OCI-LY1 (cell line): Measurements from ENCODE around the gene DENND10.

ENCODE experiments used
- H2AFZ ChIP-seq: fragments of 200-600 bp; sonication (generic), shearing (Covaris generic); 2 replicates; pipeline ENCODE4 v1.6.0; 2014; ENCODE audit warnings: antibody characterized with exemption, mild to moderate bottlenecking, low read length
- H3F3A ChIP-seq: fragments of 200-600 bp; sonication (generic), shearing (Covaris generic); 2 replicates; pipeline ENCODE4 v1.6.0; 2014; ENCODE audit warnings: mild to moderate bottlenecking, antibody characterized with exemption, low read length, moderate library complexity; ENCODE audit not compliant: insufficient read depth
- H3K27ac ChIP-seq: fragments of 200-600 bp; sonication (generic); 2 replicates; pipeline ENCODE4 v1.5.1; 2014; ENCODE audit warnings: low read length, mixed run types, mild to moderate bottlenecking, low read depth; ENCODE audit not compliant: poor library complexity, severe bottlenecking
- H3K27me3 ChIP-seq: fragments of 200-600 bp; sonication (generic); 2 replicates; pipeline ENCODE4 v1.6.0; 2014; ENCODE audit warnings: antibody characterized with exemption, mild to moderate bottlenecking, low read length, moderate library complexity; ENCODE audit not compliant: insufficient read depth
- H3K36me3 ChIP-seq: fragments of 200-600 bp; sonication (generic); 2 replicates; pipeline ENCODE4 v1.6.1; 2014; ENCODE audit warnings: mild to moderate bottlenecking, antibody characterized with exemption, low read length, moderate library complexity, mixed read lengths; ENCODE audit not compliant: insufficient read depth
- H3K4me1 ChIP-seq: fragments of 200-600 bp; sonication (generic); 2 replicates; pipeline ENCODE4 v1.5.1; 2014; ENCODE audit warnings: mild to moderate bottlenecking, low read length, moderate library complexity; ENCODE audit not compliant: insufficient read depth, severe bottlenecking
- H3K4me2 ChIP-seq: fragments of 200-600 bp; sonication (generic), shearing (Covaris generic); 2 replicates; pipeline ENCODE4 v1.6.1; 2014; ENCODE audit warnings: low read length
- H3K4me3 ChIP-seq: fragments of 200-600 bp; sonication (generic); 2 replicates; pipeline ENCODE4 v1.5.1; 2014; ENCODE audit warnings: low read length, low read depth, mild to moderate bottlenecking, mixed read lengths; ENCODE audit not compliant: poor library complexity, severe bottlenecking
- H3K79me2 ChIP-seq: fragments of 200-600 bp; shearing (Covaris generic); 2 replicates; pipeline ENCODE4 v1.6.1; 2016; ENCODE audit warnings: mixed run types, low read length, mixed read lengths; ENCODE audit not compliant: insufficient read depth
- H3K9ac ChIP-seq: fragments of 200-600 bp; sonication (generic), shearing (Covaris generic); 2 replicates; pipeline ENCODE4 v1.6.1; 2014; ENCODE audit warnings: mild to moderate bottlenecking, low read length, mixed read lengths
- H3K9me2 ChIP-seq: fragments of 200-600 bp; sonication (generic), shearing (Covaris generic); 2 replicates; pipeline ENCODE4 v1.6.1; 2014; ENCODE audit warnings: low read depth, mild to moderate bottlenecking, low read length, mixed read lengths
- H3K9me3 ChIP-seq: fragments of 200-600 bp; shearing (Covaris generic); 2 replicates; pipeline ENCODE4 v1.6.1; 2014; ENCODE audit warnings: low read length, mixed read lengths
- H4K20me1 ChIP-seq: fragments of 200-600 bp; sonication (generic), shearing (Covaris generic); 2 replicates; pipeline ENCODE4 v1.6.0; 2016; ENCODE audit warnings: mild to moderate bottlenecking, low read length; ENCODE audit not compliant: insufficient read depth
- CTCF ChIP-seq: fragments of 200-600 bp; sonication (generic), shearing (Covaris generic); IDR thresholded peaks from 2 replicates; pipeline ENCODE4 v1.5.1; 2017; ENCODE audit warnings: mild to moderate bottlenecking, antibody characterized with exemption, low read length, moderate library complexity, mixed read lengths
- EZH2 ChIP-seq: fragments of 200-600 bp; sonication (generic), shearing (Covaris generic); IDR thresholded peaks from 2 replicates; pipeline ENCODE4 v1.8.0; 2017; ENCODE audit warnings: borderline replicate concordance, mixed run types, mild to moderate bottlenecking, antibody characterized with exemption, low read length, moderate library complexity, mixed read lengths

Gene DENND10

DNA sequence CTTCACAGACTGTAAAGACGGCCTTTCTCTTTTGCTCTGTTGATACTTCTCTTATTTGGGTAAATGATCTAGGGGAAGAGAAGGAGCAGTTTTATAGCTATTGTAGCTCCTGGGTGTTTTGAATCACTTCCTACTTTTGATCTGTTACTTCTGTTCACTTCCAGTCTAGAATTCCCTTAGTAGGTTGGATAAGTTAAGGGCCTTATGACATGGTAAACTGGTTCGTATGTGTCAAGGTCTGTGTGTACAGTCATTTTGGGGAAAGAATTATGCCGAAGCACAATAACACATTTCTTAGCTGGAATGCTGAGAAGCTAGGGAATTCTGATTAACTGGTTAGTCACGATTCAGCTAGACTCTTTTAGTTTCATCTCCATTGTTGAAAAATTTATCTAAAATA, 8.1 kb downstream of the DENND10 start:
- Histone ChIP-seq H3K9ac (no peak overlapping the region), H3K79me2 (no peaks in the 10 kb centered on the region), H3K4me1 (no peaks in the 10 kb centered on the region), H3K9me2 (no peaks in the 10 kb centered on the region), H3K4me3 (no peak overlapping the region), H3K27me3 (no peaks in the 10 kb centered on the region), H3F3A (peaks cover 5% of the 10 kb centered on the region; the same call in 1 of the 2 replicates), H3K36me3 (peaks cover 33% of the 10 kb centered on the region), H3K4me2 (no peak overlapping the region), H4K20me1 (no peaks in the 10 kb centered on the region), H3K27ac (no peak overlapping the region), H3K9me3 (no peaks in the 10 kb centered on the region), H2AFZ (no peak overlapping the region)
- TF ChIP-seq CTCF, result no peak
- TF ChIP-seq EZH2, result no peak

DNA sequence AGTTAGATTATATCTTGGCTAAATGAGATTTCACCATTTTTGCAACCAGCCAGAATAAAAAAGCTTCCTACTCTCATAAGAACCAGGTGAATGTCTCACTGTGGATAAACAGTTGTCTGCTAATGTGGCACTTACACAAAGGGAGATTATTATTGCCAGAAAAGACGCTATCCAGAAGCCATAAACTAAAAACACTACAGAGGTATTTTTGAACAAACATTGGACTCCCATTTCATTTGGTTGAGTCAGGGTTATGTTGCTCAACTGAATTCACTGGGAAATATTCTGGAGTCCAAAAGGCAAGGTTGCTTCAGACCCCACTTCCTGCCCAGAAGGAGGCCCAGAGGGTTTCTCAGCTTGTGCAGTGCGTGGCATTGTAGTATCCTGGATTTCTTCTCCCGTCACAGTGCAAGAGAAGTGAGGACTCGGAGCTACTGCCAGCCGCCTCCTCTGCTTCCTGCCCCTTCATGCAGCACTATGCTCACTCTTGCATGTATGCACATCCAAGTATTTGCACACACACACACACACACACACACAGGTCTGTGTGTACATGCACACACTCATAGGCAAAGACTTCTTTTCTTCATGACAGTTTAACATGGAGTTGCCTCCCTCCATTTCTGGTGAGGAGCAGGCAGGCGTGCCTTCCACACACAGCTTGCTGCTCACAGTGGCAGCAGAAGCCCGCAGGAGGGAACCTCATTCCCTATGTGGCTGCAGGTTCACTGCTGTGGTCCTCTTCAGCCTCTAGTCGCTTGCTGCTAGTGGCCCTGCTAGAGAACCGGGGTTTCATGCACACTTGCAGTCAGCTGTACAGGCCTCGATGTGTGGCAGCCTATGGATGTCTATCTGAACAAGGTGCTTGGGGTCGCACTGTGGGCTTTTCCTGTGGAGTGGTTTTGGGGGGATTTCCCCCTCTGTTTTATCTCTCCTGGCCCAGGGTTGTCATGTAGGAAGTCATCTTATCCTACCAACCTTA, 10.1 kb downstream of the DENND10 start:
- H3K9ac ChIP-seq, result no peak overlapping the region

DNA sequence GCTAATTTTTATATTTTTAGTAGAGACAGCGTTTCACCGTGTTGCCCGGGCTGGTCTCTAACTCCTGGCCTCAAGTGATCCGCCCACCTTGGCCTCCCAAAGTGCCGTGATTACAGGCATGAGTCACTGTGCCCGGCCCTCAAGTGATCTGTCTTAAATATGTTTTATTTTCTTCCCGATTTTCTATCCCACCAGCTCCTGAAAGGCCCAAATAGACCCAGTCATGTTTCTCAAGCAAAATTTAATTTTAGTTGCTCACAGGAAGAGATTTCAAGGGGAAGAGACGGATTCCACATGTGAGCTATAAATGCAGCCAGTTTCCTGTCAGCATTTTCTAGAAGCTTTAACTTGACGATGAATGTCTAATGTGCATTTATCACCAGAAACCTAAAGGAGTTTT, 12.0 kb downstream of the DENND10 start:
- Histone ChIP-seq H3F3A (peaks cover 12% of the 10 kb centered on the region), H3K9ac (no peak overlapping the region), H3K36me3 (peaks cover 46% of the 10 kb centered on the region)

More for the DNA sequence above, 10.1 kb downstream of the DENND10 start:
- Histone ChIP-seq H4K20me1 (no peaks in the 10 kb centered on the region), H2AFZ (no peak overlapping the region), H3K9me3 (no peaks in the 10 kb centered on the region), H3K79me2 (no peaks in the 10 kb centered on the region), H3F3A (peaks cover 5% of the 10 kb centered on the region; the same call in 1 of the 2 replicates), H3K36me3 (peaks cover 40% of the 10 kb centered on the region), H3K27me3 (no peaks in the 10 kb centered on the region), H3K4me1 (no peaks in the 10 kb centered on the region), H3K4me3 (no peak overlapping the region), H3K4me2 (no peak overlapping the region), H3K27ac (no peak overlapping the region), H3K9me2 (no peaks in the 10 kb centered on the region)
- TF ChIP-seq EZH2, result no peak
- TF ChIP-seq CTCF, result no peak

More for the DNA sequence above, 12.0 kb downstream of the DENND10 start:
- Histone ChIP-seq H3K79me2 (no peaks in the 10 kb centered on the region), H2AFZ (no peak overlapping the region), H3K4me3 (no peak overlapping the region), H3K9me3 (no peaks in the 10 kb centered on the region), H3K4me1 (peaks cover 14% of the 10 kb centered on the region), H3K4me2 (no peak overlapping the region), H3K27me3 (no peaks in the 10 kb centered on the region), H4K20me1 (no peaks in the 10 kb centered on the region), H3K9me2 (no peaks in the 10 kb centered on the region), H3K27ac (no peak overlapping the region)
- TF ChIP-seq CTCF, result no peak
